Lung microvascular endothelial cell (primary cell): Measurements from ENCODE around the gene ANXA7. TPM values are rescaled to one million over a fixed set of nuclear protein-coding genes. Genes with fewer than 3 reads are reported as not detected.
"Not testable (repeated sequence)": the region's sequence is repeated elsewhere in the genome, so short reads cannot be mapped to it uniquely, and the experiment has no call there.

Experiments
- DNase-seq, 2 donors: peaks; one replicate each; pipeline versions ENCODE4 v3.0.0 to v3.0.0-alpha.2; 2010; ENCODE audit warnings: low read depth in 2 of 2
- total RNA-seq: library from RNA; depleted of rRNA; stranded (reverse); fragments of >200 nt; gene quantifications from 2 replicates; pipeline ENCODE4 v1.2.1, GENCODE V29; 2014

Gene ANXA7
- total RNA-seq, 1 donor from 2014 or later = 71.2 TPM

DNA sequence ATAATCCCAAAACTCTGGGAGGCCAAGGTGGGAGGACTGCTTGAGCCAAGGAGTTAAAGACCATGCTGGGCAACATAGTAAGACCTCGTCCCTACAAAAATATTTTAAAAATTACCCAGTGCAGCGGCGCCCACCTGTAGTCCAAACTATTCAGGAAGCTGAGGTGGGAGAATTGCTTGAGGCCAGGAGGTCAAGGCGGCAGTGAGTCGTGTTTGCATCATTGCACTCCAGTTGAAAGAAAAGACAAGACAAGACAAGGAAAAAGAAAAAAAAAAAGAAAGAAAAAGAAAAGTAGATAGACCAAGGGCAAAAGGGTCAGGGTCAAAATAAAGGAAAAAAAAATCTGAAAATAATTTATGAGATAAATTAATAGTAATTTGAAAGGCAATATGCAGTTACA lies 5.8 kb downstream of the ANXA7 start:
- no peak for DNase-seq

- DNase-seq = no peak
Measured at GRCh38 chr10:73407495-73407894, 6.4 kb downstream of the ANXA7 start.

- no peak for DNase-seq
Measured at GRCh38 chr10:73406846-73407245, 7.0 kb downstream of the ANXA7 start.

DNA sequence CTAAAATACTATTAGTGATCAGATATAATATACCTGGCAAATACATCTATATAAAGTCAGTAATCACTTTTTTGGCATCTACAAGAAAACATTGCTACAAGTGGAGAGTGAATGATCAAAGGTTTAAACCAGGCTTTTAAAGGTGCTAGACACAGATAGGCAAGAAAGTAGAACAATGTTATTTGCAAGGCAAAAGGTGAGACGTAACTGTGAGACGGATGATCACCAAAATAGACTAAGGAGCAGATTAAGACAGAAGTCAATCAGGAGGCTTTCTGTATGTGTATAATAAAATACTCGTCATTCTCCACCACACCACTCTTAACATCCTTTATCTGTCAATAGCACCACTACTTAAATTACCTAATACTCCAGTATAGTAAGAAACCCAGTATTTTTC lies 8.3 kb downstream of the ANXA7 start:
- DNase-seq = no peak

GRCh38 chr10:73404690-73405089 lies 9.2 kb downstream of the ANXA7 start:
- no peak for DNase-seq

GRCh38 chr10:73401636-73402035 lies 12.2 kb downstream of the ANXA7 start:
- no peak for DNase-seq

DNA sequence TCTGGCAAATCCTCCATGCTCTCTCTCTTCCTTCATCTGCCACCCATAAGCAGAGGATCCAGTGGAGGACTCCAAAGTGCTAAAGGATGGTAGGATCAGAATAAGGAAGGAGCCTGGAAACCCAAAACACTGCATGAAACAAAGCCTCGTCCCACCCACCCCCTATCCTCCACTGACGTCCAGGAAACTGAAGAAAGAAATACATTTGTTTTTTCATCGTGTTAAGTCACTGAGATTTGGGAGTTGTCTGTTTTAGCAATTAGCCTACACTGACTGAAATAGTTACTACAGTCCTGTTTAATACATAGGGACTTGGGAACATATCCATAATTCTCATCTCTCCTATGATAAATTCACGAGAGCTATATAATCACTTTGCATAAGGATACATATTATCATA lies 14.8 kb downstream of the ANXA7 start:
- no peak for DNase-seq

DNA sequence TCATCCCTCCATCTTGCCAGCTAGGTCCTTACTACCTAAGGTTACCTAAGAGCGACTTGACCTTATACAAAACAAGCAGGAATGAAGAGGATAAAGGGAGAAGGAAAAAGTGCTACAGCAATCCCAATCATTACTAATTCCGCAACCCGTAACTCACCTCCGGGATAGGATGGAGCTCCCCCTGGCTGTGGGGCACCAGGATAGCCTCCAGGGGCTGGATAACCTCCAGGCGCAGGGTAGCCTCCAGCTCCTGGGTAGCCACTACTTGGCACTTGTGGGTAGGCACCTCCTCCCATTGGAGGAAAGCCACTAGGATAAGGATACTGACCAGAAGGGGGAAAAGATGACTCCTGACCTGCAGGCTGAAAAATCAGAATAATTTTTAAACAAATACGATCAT lies 15.8 kb downstream of the ANXA7 start:
- DNase-seq = no peak

GRCh38 chr10:73394325-73394724 lies 19.5 kb downstream of the ANXA7 start:
- DNase-seq = not testable (repeated sequence)

DNA sequence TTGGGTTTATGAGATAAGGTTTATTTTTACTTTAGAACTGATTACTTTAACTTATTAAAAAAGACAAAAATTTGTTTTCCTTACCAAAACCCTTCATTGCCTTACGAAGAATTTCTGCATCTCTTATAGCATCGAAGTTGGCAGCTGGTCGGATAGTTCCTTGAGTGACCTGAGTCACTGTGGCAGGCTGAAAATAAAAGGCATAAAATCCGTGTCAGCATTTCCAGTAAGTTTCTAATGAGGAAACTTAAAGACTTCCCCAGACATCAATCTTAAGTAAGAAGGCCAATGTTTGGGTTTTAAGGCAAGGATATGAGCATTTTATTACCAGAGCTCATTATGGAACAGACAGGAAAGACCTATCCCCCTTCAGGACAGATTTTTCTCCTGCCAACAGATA lies 25.6 kb downstream of the ANXA7 start:
- no peak for DNase-seq

- DNase-seq = no peak
Measured at GRCh38 chr10:73386583-73386982, 27.3 kb downstream of the ANXA7 start.

- DNase-seq = no peak
Measured at GRCh38 chr10:73379064-73379748, 34.7 kb downstream of the ANXA7 start.

GRCh38 chr10:73376679-73377078 lies 37.2 kb downstream of the ANXA7 start:
- no peak for DNase-seq

DNA sequence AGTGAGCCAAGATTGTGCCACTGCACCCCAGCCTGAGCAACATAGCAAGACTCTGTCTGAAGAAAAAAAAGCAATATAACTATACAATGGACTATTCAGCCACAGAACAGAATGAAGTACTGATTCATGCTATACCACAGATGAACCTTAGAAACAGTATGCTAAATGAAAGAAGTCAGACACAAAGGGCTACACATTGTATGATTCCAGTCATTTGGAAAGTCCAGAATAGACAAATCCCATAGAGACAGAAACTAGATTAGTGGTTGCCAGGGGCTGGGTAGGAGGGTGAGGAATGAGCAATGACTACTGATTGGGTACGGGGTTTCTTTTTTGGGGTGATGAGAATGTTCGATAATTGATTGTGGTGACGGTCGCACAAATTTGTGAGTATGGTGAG lies 45.6 kb downstream of the ANXA7 start:
- DNase-seq = no peak

DNA sequence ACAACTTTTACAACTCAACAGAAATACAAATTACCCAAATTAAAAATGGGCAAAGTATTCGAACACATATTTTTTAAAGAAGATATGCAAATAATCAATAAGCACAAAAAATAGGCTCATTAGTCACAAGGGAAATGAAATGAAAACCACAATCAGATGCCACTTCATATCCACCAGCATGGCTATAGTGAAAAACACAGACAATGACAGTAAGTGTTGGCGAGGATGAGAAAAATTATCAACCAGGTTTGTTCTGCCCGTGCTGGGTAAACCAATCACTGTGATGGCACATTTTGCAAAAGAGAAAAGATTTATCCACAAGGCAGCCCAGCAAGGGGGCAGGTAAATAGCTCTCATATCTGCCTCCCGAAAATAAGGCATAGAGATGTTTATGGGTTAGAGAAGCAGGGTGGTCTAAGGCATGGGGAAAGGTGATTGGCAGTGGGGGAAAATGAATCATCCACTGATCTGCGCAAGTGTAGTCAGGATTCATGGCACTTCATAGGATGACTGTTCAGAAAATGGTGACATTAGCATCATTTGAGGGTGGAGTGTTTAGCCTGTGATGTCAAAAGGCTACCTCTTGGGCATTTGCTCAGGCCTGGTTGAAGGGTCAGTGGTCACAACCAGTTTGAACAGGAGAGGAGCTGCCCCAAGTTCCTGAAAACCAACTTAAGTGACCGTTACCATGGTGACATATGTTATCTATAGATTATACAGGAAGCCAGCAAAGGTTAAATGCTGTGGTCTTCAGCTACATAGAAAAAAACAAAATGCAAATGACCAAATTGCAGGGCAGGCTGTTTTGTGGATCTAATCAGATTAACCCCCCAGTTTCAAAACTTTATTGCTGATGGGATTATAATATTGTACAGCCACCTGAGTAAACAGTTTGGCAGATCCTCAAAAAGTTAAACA lies 47.2 kb downstream of the ANXA7 start:
- no peak for DNase-seq

GRCh38 chr10:73364964-73365363 lies 48.9 kb downstream of the ANXA7 start:
- no peak for DNase-seq

GRCh38 chr10:73359492-73359891 lies 54.4 kb downstream of the ANXA7 start:
- DNase-seq = no peak

DNA sequence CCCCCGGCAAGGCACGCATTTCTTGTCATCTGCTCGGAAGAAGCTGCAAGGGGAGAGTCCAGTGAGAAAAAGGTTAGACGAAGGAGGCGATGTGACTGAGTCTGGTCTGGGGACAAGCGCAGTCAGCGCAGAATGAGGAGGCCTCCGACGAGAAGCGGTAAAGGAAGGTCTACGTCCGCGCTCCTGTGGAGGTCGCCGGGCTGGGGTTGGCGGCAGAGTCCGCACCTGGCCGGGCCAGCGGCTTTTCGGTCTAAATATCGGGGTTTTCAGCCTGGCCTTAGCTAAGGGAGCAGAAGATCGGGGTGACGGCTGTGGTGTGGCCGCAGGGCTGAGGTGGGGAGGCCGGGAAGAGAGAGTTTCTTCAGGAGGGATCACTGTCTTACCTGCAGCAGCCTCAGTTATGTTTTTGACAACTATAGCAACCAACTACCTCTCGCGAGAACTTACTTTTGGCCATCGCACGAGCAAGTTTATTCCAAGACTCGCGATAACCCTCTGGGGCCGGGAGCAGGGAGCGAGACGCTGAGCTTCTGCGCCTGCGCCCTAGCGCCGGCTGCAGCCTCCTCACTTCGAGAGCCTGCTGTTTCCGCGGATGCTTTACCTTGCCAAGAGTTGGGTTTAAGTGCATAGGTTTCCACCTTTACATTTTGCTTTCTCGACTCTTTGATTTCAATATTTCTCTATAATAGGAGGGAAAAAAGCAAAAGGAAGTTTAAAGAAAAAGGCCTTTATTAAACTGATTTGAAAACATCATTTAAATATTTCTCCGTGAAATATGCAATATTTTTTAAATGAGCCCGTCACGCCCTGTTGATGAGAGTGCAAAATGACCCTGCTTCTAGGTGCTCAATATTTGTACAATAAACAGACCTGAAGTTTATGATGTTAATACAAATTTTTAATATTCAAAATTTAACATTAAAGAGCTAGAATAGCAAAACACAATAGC lies 55.3 kb downstream of the ANXA7 start, which contains the start of gene CFAP70:
TSS of gene CFAP70 (minus strand) at position 534 of the 949 bp plus-strand sequence. CDS start 4,068 bp downstream, outside the sequence.
- peak; percentile 94 to 96 for DNase-seq

DNA sequence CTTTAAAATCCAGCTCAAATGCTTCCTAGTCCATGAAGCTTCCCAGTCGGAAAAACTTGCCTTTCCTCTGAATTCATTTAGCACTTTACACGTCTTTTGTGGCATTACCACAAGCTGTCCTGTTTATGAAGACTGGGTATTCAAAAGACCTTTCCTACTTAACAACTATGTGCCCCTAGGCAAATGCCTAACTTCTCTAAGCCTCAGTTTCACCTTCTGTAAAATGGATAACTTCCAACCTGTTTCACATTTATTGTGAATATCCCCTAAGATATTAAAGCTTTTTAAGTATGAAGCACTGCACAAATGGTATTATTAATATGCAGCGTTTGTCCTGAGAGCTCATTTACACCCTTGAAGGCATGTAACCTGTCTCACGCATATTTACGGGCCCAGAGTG lies 56.0 kb downstream of the ANXA7 start:
- DNase-seq = no peak

GRCh38 chr10:73357166-73357565 lies 56.7 kb downstream of the ANXA7 start:
- no peak for DNase-seq

DNA sequence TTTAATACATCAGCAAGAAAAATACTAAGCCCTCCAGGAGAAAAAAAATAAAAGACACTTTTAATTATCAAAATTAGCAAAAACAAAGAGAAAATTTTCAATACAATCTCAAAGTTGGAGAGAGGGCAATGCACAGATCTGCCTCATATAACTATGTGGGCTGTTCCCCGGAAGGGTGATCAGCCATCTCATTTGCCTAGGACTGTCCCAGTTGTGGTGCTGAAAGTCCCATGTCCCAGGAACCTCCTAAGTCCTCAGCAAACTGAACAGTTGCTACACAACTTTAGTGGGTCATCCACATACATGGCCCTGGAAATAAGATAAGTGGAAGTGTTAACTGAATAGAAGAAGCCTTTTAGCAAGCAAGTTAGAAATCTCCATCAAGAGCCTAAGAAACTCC lies 69.6 kb downstream of the ANXA7 start:
- DNase-seq = no peak

GRCh38 chr10:73340121-73340520 lies 73.7 kb downstream of the ANXA7 start:
- no peak for DNase-seq
